SW480 (cell line): ENCODE results near the gene ACTL6B.
A peak's percentile ranks its signal among the peaks of the same experiment; 100 is the strongest.

Source experiments
- DNase-seq: peaks from one replicate; pipeline ENCODE4 v3.0.0-alpha.2; 2016; ENCODE audit warnings: low spot score

Gene ACTL6B

GRCh38 chr7:100626530-100627237 is 29.6 kb downstream of the ACTL6B start:
- DNase-seq = peak; percentile 96

DNA sequence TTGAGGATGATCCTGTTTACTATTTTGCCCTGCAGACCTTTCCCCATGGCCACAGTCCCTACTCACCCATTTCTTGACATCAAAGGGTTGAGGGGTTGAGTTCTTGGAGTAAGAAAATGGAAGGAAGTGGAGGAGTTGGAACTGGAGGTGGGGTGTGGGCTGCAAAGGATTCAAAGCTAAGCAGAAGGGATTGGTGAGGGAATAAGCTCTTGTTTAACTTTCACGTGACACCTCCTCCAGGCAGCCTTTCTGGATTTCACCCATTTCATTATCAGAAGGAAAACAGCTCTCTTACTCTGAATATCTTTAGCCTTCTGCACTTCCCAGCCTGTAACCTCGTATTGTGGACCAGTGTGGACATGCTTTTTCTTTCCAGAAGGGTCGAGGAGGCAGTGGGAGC is 30.2 kb downstream of the ACTL6B start:
- DNase-seq = no peak

DNA sequence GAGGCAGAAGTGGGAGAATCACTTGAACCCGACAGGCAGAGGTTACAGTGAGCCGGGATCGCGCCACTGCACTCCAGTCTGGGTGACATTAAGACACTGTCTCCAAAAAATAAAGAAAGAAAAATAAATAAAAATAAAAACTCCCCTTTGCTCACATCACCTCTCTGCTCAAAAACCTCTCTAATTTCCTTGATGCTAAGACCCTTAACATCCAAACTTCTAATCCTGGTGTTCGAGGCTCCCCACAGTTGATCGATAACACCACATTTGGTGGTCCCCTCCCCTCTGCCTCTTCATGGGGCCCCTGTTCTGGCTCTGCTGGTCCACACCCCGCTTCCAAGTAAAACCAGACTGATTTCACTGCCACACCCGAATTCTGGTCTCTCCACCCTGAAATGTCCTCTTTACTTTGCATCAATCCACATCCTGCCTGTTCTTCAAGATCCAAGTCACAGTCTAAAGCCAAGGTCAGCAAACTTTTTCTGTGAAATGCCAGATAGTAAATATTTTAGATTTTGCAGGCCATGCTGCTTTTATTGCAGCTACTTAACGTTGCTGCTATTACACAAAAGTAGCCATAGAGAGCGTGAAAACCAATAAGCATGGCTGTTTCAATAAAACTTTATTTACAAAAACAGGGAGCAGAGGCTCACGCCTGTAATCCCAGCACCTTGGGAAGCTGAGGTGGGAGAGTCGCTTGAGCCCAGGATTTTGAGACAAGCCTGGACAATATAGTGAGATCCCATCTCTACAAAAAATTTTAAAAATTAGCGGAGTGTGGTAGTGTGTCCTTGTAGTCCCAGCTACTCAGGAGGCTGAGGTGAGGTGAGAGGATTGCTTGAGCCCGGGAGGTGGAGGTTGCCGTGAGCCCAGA is 32.1 kb downstream of the ACTL6B start:
- DNase-seq = no peak

DNA sequence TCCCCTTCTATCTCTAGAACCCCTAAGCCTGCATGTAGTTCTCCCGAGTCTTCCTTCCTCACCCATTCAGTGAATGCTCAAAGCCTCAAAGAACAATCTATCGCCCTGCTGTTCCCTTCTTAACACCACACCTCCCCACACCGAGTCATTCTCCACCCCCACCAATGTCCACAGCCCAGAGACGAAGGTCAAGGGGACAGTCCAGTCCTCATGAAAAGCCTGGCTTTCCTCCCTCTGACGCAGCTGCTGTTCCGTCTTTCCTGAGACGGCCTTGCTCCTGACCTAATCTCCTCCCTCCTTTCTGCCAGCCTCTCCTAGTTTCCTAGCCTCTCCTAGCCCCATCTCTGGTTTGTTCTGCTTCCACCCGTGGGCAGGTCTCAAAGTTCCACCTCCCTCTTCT is 34.7 kb downstream of the ACTL6B start:
- no peak for DNase-seq

- DNase-seq = no peak
Measured at GRCh38 chr7:100620804-100621203, 35.4 kb downstream of the ACTL6B start.

DNA sequence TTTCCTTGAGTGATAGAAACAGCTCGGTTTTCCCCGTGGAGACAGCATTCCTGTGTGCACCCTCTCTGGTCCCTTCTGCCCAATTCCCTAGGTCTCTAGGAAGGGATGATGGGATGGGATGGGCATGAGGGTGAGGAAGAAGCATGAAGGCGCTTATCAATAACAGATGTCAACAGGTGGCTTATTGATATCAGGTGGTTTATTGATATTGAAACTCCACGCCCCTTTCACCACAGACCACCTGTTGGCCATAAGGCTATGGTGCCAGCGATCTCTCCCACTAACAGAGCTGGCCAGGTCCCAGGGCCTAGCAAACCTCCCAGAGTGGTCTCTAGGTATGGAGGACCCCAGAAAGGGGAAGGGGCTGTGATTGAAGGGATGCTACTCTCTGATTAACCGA is 36.0 kb downstream of the ACTL6B start:
- DNase-seq = no peak

GRCh38 chr7:100614308-100614861 is 41.9 kb downstream of the ACTL6B start:
- no peak for DNase-seq

DNA sequence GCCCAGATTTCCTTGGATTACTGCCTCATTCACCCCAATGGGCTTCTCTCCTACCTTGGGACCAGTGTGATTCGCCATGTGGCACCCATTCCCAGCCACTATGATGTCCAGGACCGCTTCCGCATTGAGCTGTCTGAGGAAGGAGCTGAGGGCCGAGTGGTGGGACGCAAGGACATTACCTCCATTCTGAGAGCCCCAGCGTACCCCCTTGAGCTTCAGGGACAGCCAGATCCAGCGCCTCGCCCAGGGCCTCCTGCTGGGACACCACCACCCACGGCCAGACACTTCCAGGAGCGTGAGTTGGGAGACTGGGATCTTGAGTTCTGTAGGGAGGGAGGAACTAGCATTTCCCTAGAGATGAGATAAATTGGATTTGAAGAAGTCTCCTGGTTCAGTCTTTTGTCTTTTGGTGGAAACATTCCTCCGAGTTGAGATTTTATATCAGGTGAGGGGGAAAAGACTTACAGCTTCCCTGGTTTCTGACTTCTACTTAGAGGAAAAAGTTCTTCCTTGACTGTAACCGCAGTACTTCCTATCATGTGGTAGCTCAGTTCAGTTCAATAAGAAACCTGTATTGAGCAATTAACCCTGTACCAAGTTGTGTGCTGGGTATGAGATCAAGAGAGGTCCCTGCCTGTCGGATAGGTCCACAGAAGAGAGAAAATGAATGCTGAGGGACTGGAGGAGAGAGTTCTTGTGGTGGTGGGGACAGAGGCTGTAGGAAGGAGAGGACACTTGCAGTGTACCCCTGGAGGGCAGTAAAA is 42.7 kb downstream of the ACTL6B start:
- DNase-seq = no peak

DNA sequence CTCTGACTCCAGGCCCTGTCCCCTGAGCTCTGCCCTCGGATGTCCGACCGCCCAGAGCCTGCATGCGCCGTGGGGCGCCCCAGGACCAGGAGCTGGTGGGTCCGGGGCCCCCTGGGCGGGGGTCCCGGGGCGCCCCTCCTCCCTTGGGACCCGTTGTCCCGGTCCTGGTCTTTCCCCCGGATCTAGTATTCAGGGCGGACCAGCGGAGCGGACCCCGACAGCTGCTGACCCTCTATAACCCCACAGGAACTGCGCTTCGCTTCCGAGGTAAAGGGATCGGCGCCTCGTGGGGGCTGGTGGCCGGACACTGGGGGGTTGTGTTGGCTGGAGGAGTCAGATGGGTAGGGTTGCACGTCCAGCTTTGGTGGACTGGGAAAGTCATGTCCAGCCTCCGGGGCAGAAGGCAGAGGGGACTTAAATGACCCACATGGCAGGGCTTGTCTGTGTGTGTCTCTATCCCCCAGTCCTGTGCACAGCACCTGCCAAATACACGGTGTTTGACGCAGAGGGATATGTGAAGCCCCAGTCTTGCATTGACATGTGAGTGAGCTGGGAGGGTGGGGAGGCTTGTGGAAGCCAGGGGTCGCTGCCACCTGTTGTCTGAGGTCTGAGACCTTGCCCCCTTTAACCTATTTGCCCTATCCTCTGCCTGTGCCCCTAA is 43.4 kb downstream of the ACTL6B start:
- DNase-seq = peak; percentile 36

- peak; percentile 100 for DNase-seq
Measured at GRCh38 chr7:100611983-100612729, 44.1 kb downstream of the ACTL6B start, which contains the start of gene MOSPD3. TSS of gene MOSPD3 (plus strand) at chr7:100612540. CDS start at chr7:100612792, 252 bp downstream.

GRCh38 chr7:100609958-100610357 is 46.3 kb downstream of the ACTL6B start:
- DNase-seq = no peak

DNA sequence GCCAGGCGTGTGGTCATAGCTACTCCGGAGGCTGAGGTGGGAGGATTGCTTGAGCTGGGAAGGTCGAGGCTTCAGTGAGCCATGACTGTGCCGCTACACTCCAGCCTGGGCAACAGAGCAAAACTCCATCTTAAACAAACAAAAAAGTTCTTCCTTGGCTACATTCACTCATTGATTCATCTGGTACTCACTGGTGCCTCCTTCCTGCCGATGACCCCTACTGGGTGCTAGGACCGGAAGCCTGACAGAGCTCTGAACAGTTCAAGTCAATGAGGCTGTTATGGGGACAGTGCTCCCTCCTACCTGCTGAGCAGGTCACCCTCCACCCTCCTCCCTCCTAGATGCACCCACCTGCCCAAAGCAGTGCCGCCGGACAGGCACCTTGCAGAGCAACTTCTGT is 49.1 kb downstream of the ACTL6B start:
- no peak for DNase-seq

- DNase-seq = no peak
Measured at GRCh38 chr7:100606313-100606712, 49.9 kb downstream of the ACTL6B start.

DNA sequence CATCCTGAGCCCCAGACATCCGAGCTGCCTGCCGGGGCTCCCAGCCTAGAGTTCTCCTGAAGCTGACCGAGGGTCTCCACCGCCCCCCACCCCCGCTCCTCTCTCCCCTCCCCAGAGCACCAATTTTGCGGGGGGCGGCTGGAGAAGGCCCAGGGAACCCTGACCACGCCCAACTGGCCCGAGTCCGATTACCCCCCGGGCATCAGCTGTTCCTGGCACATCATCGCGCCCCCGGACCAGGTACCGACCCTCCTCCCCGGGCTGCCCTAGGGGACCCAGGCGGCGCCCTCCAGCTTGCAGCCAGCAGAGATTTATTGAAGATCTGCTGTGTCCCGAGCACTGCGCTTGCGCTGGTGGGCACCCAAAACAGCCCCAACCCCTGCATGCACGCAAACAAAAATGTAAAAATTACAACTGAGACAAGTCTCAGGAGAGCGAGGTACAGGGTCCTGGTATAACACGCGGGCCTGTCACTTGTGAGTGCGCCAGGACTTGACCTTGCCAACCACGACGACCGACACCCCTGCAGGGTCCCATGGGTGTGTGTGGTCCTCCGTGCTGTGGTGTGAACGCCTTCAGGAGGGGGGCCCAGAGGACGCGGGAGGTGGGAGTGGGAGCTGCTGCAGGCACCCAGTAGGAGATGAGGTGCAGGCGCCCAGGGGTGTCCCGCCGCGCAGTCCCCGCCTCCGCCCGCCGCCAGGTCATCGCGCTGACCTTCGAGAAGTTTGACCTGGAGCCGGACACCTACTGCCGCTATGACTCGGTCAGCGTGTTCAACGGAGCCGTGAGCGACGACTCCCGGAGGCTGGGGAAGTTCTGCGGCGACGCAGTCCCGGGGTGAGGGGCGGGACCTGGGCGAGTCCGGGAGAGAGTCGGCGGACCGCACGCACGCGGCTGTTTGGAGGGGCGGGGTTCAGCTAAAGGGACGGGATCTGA is 51.0 kb downstream of the ACTL6B start:
- DNase-seq = peak; percentile 64

DNA sequence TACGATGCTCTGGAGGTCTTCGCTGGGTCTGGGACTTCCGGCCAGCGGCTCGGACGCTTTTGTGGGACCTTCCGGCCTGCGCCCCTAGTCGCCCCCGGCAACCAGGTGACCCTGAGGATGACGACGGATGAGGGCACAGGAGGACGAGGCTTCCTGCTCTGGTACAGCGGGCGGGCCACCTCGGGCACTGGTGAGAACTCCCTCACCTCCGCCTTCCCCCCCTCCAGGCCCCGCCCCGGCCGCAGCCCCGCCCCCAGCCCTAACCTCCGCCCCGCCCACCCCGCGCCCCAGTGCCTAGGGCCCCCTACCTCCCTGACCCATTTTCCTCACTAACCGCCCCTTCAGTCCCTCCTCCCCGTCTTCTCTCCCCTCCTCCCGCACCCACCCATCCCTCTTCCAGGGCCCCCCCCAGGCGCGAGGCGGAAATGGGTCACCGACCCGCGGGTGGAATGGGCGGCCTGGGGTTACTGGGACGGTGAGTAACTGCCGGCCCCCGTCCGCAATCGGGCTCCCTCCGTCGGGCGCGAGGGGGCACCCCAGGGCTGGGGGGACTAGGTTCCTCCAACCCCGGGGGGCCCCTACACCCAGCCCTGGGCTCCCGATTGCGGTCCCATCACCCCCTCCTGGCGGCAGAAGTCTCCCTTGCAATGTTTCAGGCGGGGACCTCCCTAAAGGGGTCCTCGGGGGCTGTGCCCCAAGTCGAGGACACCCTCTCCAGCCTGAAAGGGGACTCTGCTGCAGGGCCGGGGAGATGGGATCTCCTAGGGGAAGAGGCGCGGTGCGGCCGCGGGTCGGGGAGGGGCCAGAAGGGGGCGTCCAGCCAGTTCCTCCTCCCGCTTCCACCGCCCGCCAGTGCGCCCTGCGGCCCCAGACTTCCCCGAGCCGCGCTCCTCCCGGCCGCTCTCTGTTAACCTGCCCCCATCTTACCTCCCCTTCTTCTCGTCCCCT is 51.9 kb downstream of the ACTL6B start:
- DNase-seq = peak; percentile 85

DNA sequence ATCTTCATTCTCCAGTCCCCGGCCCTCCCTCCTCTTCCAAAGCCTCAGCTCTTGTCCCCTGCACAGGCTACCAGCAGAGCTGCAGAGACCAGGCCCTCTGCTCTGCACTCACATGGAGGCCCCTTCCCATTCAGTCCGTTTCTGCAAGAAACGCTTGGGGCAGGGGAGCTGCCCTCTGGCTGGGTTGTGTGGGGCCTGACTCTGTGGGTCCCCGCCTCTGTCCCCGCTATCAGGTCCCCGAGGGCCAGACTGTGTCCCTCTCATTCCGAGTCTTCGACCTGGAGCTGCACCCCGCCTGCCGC is 52.6 kb downstream of the ACTL6B start:
- DNase-seq = no peak

- DNase-seq = peak; percentile 45
Measured at GRCh38 chr7:100602889-100603725, 53.1 kb downstream of the ACTL6B start.

DNA sequence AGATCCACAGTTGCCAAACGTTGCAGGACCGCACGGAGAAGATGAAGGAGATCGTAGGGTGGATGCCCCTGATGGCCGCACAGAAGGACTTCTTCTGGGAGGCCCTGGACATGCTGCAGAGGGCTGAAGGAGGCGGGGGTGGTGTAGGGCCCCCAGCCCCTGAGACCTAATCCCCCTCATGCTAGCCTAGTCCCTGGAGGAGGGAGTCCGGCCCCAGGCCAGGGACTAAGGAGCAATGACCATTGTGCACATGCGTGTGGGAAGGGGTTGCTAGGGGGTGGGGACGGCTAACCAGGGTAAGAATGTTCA is 55.6 kb downstream of the ACTL6B start:
- DNase-seq = no peak
